Measurements from ENCODE around the gene HOXA2.

GRCh38 chr7:27101171-27101956 is 1.1 kb downstream of the HOXA2 start:
- TF ChIP-seq POLR2AphosphoS5 (IDR thresholded peaks at IDR 0.05) (peak in 2 of 3 donors; percentile 3 to 11), POLR2A (IDR thresholded peaks at IDR 0.05) (no peak), CTCF (IDR thresholded peaks at IDR 0.05) (no peak)

Measured in stomach (tissue), 4 donors.